ENCODE measurements around the gene PTMA. TPM values are rescaled to one million over a fixed set of nuclear protein-coding genes. Genes with fewer than 3 reads are reported as not detected.

PTMA gene
- total and polyA plus RNA-seq, 9 of the 15 experiments (the other 6 are each of a cell fraction or from before 2014, with no cell fraction given), result 429 to 2,322 (median 1,578) TPM

GRCh38 chr2:231706731-231707624 is 1.3 kb upstream of the PTMA start (continued):
- TF ChIP-seq CCNT2 (IDR thresholded peaks at IDR 0.05; ENCODE audit: borderline replicate concordance, extremely low read depth, insufficient read length, low read depth, low read length) (peak; percentile 47), SIN3A (IDR thresholded peaks at IDR 0.05; ENCODE audit: borderline replicate concordance in 2 of 2, control insufficient read depth in 1 of 2, low read depth in 2 of 2, low read length in 2 of 2) (no peak), HMG20B (CRISPR knock-in tag; IDR thresholded peaks at IDR 0.05) (no peak), CBX3 (IDR thresholded peaks at IDR 0.05; ENCODE audit: borderline replicate concordance in 1 of 2, low read length in 2 of 2) (no peak), ZNF644 (tag; IDR thresholded peaks at IDR 0.05; ENCODE audit: low read depth) (peak; percentile 79), EWSR1 (IDR thresholded peaks at IDR 0.05; ENCODE audit: borderline replicate concordance, low read depth, partially characterized antibody) (no peak), USF2 (CRISPR knock-in tag; IDR thresholded peaks at IDR 0.05) (peak; percentile 43; the same call in 1 of the 2 replicates), GTF2E2 (tag; IDR thresholded peaks at IDR 0.05) (no peak), HDAC3 (IDR thresholded peaks at IDR 0.05; ENCODE audit: borderline replicate concordance, partially characterized antibody) (peak; percentile 74), SRSF1 (IDR thresholded peaks at IDR 0.05; ENCODE audit: low read depth, low read length) (no peak), KDM4B (IDR thresholded peaks at IDR 0.05; ENCODE audit: borderline replicate concordance in 2 of 2, low read depth in 1 of 2) (no peak), RCOR1 (IDR thresholded peaks at IDR 0.05; ENCODE audit: borderline replicate concordance in 1 of 2, low read depth in 2 of 2, low read length in 2 of 2) (no peak), MEF2D (tag; conservative IDR thresholded peaks at IDR 0.05; ENCODE audit: low read depth) (no peak; the same call in 1 of the 2 replicates), NFIX (CRISPR knock-in tag; IDR thresholded peaks at IDR 0.05; ENCODE audit: low read depth) (no peak), XRCC3 (IDR thresholded peaks at IDR 0.05) (no peak), ATF6 (CRISPR knock-in tag; IDR thresholded peaks at IDR 0.05) (0 out of 2 replicates have a peak, but pooled peaks have one; percentile 43), FOXP1 (CRISPR knock-in tag; IDR thresholded peaks at IDR 0.05) (no peak), PRMT5 (CRISPR knock-in tag; IDR thresholded peaks at IDR 0.05) (no peak), CBX5 (IDR thresholded peaks at IDR 0.05; ENCODE audit: borderline replicate concordance, low read depth) (no peak), EP400 (IDR thresholded peaks at IDR 0.05) (peak; percentile 100), RBM17 (IDR thresholded peaks at IDR 0.05; ENCODE audit: borderline replicate concordance, low read depth, low read length) (no peak), KDM5B (IDR thresholded peaks at IDR 0.05; ENCODE audit: insufficient replicate concordance, low read depth, low read length) (no peak), MECOM (CRISPR knock-in tag; IDR thresholded peaks at IDR 0.05) (no peak), FOXJ2 (tag; IDR thresholded peaks at IDR 0.05) (no peak), FOXA3 (CRISPR knock-in tag; conservative IDR thresholded peaks at IDR 0.05 in 1 of 2, IDR thresholded peaks at IDR 0.05 in 1 of 2) (no peak)

Measured in K562 (cell line).